Activated CD4-positive, alpha-beta memory T cell treated with anti-CD3 and anti-CD28 coated beads, Interleukin-2, amount 10 ng/mL, durations not matched to agents 7 days and 5 days (primary cell): Measurements from ENCODE around the gene ST6GALNAC1. TPM values are rescaled to one million over a fixed set of nuclear protein-coding genes. Genes with fewer than 3 reads are reported as not detected.
"Not testable (repeated sequence)": the region's sequence is repeated elsewhere in the genome, so short reads cannot be mapped to it uniquely, and the experiment has no call there.

Experiments used
- CTCF ChIA-PET: fragments of 350-600 bp; sonication (Branson Sonifier 250); formaldehyde crosslinking; loops from one replicate; lab custom pipeline; 2021; ENCODE audit warnings: antibody characterized with exemption, inconsistent platforms; lab: Charles Lee
- POLR2A ChIA-PET: fragments of 350-600 bp; sonication (Branson Sonifier 250); formaldehyde crosslinking; loops from one replicate; lab custom pipeline; 2021; ENCODE audit warnings: antibody characterized with exemption; lab: Charles Lee
- DNase-seq: peaks from one replicate; pipeline ENCODE4 v3.0.0-alpha.2; 2020
- H3K27ac Mint-ChIP-seq: one replicate; pipeline ENCODE4 v1.8.0; 2021; ENCODE audit warnings: mild to moderate bottlenecking, mixed read lengths
- H3K27me3 Mint-ChIP-seq: one replicate; pipeline ENCODE4 v1.8.0; 2021; ENCODE audit warnings: mixed read lengths
- H3K36me3 Mint-ChIP-seq: one replicate; pipeline ENCODE4 v1.8.0; 2021; ENCODE audit warnings: low read depth, mixed read lengths
- H3K4me1 Mint-ChIP-seq: one replicate; pipeline ENCODE4 v1.8.0; 2021; ENCODE audit warnings: mixed read lengths
- H3K4me3 Mint-ChIP-seq: one replicate; pipeline ENCODE4 v1.8.0; 2021; ENCODE audit warnings: mild to moderate bottlenecking, mixed read lengths
- H3K9me3 Mint-ChIP-seq: one replicate; pipeline ENCODE4 v1.8.0; 2021; ENCODE audit warnings: mixed read lengths
- total RNA-seq, 2 experiments: library from RNA; stranded (reverse); gene quantifications; one replicate each; pipeline ENCODE4 v1.2.3, GENCODE V29; 2021

ST6GALNAC1 gene
- total RNA-seq, 2 experiments from 2014 or later = 3.1 to 4.0 TPM

- POLR2A ChIA-PET = interaction anchor here (1.1 to 1.4 kb wide), 2 partner anchors 13 to 15 kb away, joined by 3 to 4 read pairs; no protein-coding TSS in a partner anchor
- not testable (repeated sequence) for H3K4me1 Mint-ChIP-seq, DNase-seq, H3K27me3 Mint-ChIP-seq, H3K9me3 Mint-ChIP-seq, H3K27ac Mint-ChIP-seq, H3K4me3 Mint-ChIP-seq, H3K36me3 Mint-ChIP-seq
- CTCF ChIA-PET = interaction anchor here (1.5 to 1.6 kb wide), 2 partner anchors 10 to 56 kb away, joined by 8 to 9 read pairs; no protein-coding TSS in a partner anchor
Observed at GRCh38 chr17:76614064-76614759, 29.3 kb downstream of the ST6GALNAC1 start.

GRCh38 chr17:76612977-76613851, 30.3 kb downstream of the ST6GALNAC1 start:
- no peak overlapping the region for H3K27ac Mint-ChIP-seq
- POLR2A ChIA-PET = interaction anchor here (0.8 to 1.4 kb wide), 3 partner anchors 11 to 14 kb away, joined by 3 to 4 read pairs (median 3); no protein-coding TSS in a partner anchor
- no peaks in the 10 kb centered on the region for H3K9me3 Mint-ChIP-seq
- DNase-seq = no peak
- H3K4me3 Mint-ChIP-seq = no peak overlapping the region
- peaks cover 2% of the 10 kb centered on the region for H3K4me1 Mint-ChIP-seq
- H3K36me3 Mint-ChIP-seq = no peaks in the 10 kb centered on the region
- peaks cover 2% of the 10 kb centered on the region for H3K27me3 Mint-ChIP-seq
- CTCF ChIA-PET = interaction anchor here (1.5 to 1.6 kb wide), 3 partner anchors 11 to 55 kb away, joined by 4 to 9 read pairs (median 8); no protein-coding TSS in a partner anchor

GRCh38 chr17:76612465-76612864, 31.1 kb downstream of the ST6GALNAC1 start:
- no peaks in the 10 kb centered on the region for H3K36me3 Mint-ChIP-seq
- ChIA-PET POLR2A (interaction anchor here (0.8 to 1.2 kb wide), 2 partner anchors 11 kb away, joined by 3 read pairs; no protein-coding TSS in a partner anchor), CTCF (interaction anchor here (1.3 to 1.5 kb wide), 3 partner anchors 11 to 69 kb away, joined by 3 to 7 read pairs (median 4); no protein-coding TSS in a partner anchor)
- no peaks in the 10 kb centered on the region for H3K9me3 Mint-ChIP-seq
- H3K4me3 Mint-ChIP-seq = no peak overlapping the region
- no peak overlapping the region for H3K27ac Mint-ChIP-seq
- no peak for DNase-seq
- peaks cover 2% of the 10 kb centered on the region for H3K27me3 Mint-ChIP-seq
- H3K4me1 Mint-ChIP-seq = peaks cover 2% of the 10 kb centered on the region

GRCh38 chr17:76611758-76612157, 31.8 kb downstream of the ST6GALNAC1 start:
- Mint-ChIP-seq H3K27ac (no peak overlapping the region), H3K36me3 (no peaks in the 10 kb centered on the region), H3K27me3 (peaks cover 2% of the 10 kb centered on the region), H3K4me1 (peaks cover 2% of the 10 kb centered on the region), H3K4me3 (no peak overlapping the region), H3K9me3 (no peaks in the 10 kb centered on the region)
- DNase-seq = no peak
- POLR2A ChIA-PET = interaction anchor here (1.2 kb wide), 1 partner anchor 10 kb away, joined by 3 read pairs; no protein-coding TSS in a partner anchor
- CTCF ChIA-PET = interaction anchor here (1.3 to 1.5 kb wide), 3 partner anchors 10 to 70 kb away, joined by 3 to 7 read pairs (median 4); no protein-coding TSS in a partner anchor

- H3K27ac Mint-ChIP-seq, H3K4me3 Mint-ChIP-seq, H3K27me3 Mint-ChIP-seq, DNase-seq, H3K9me3 Mint-ChIP-seq, H3K4me1 Mint-ChIP-seq, H3K36me3 Mint-ChIP-seq: not testable (repeated sequence)
- CTCF ChIA-PET = interaction anchor here (1.3 to 1.4 kb wide), 2 partner anchors 13 to 70 kb away, joined by 3 to 7 read pairs; no protein-coding TSS in a partner anchor
- POLR2A ChIA-PET = interaction anchor here (1.2 kb wide), 1 partner anchor 10 kb away, joined by 3 read pairs; no protein-coding TSS in a partner anchor
Observed at GRCh38 chr17:76611080-76611749, 32.3 kb downstream of the ST6GALNAC1 start.

- Mint-ChIP-seq H3K36me3 (peaks cover 14% of the 10 kb centered on the region), H3K9me3 (peaks cover 12% of the 10 kb centered on the region), H3K4me1 (peaks cover 12% of the 10 kb centered on the region)
- CTCF ChIA-PET, POLR2A ChIA-PET, H3K4me3 Mint-ChIP-seq, DNase-seq, H3K27me3 Mint-ChIP-seq, H3K27ac Mint-ChIP-seq: not testable (repeated sequence)
Observed at GRCh38 chr17:76606685-76607084, 36.9 kb downstream of the ST6GALNAC1 start.

- H3K4me3 Mint-ChIP-seq = no peak overlapping the region
- ChIA-PET POLR2A (interaction anchor here (0.6 to 1.7 kb wide), 7 partner anchors 11 to 148 kb away, joined by 3 to 5 read pairs (median 3); partner anchors contain the start of gene UBE2O), CTCF (interaction anchor here (0.6 to 4.7 kb wide), 8 partner anchors 12 to 127 kb away, joined by 3 to 31 read pairs (median 3); no protein-coding TSS in a partner anchor)
- peak overlapping the region; percentile 65 for H3K27ac Mint-ChIP-seq
- peaks cover 9% of the 10 kb centered on the region for H3K27me3 Mint-ChIP-seq
- no peak for DNase-seq
- H3K9me3 Mint-ChIP-seq = peaks cover 12% of the 10 kb centered on the region
- peaks cover 16% of the 10 kb centered on the region for H3K36me3 Mint-ChIP-seq
- peaks cover 29% of the 10 kb centered on the region for H3K4me1 Mint-ChIP-seq
Observed at GRCh38 chr17:76601065-76601464, 42.5 kb downstream of the ST6GALNAC1 start.

- Mint-ChIP-seq H3K4me1 (peaks cover 29% of the 10 kb centered on the region), H3K9me3 (peaks cover 12% of the 10 kb centered on the region), H3K27me3 (peaks cover 10% of the 10 kb centered on the region), H3K4me3 (no peak overlapping the region), H3K27ac (no peak overlapping the region), H3K36me3 (peaks cover 16% of the 10 kb centered on the region)
- ChIA-PET CTCF (interaction anchor here (0.5 to 4.7 kb wide), 4 partner anchors 41 to 1170 kb away, joined by 3 to 31 read pairs (median 3); no protein-coding TSS in a partner anchor), POLR2A (interaction anchor here (1.1 to 1.7 kb wide), 3 partner anchors 11 to 72 kb away, joined by 3 to 5 read pairs (median 4); no protein-coding TSS in a partner anchor)
- DNase-seq = no peak
Observed at GRCh38 chr17:76599694-76600460, 43.7 kb downstream of the ST6GALNAC1 start.

- POLR2A ChIA-PET = interaction anchor here (1.1 to 1.4 kb wide), 2 partner anchors 12 to 13 kb away, joined by 4 read pairs; partner anchors contain the start of gene ST6GALNAC2
Observed at GRCh38 chr17:76598004-76598439, 45.5 kb downstream of the ST6GALNAC1 start.

GRCh38 chr17:76597156-76598003, 46.2 kb downstream of the ST6GALNAC1 start:
- POLR2A ChIA-PET = interaction anchor here (1.1 to 1.4 kb wide), 2 partner anchors 12 to 13 kb away, joined by 4 read pairs; partner anchors contain the start of gene ST6GALNAC2
- Mint-ChIP-seq H3K27me3 (peaks cover 13% of the 10 kb centered on the region), H3K9me3 (peaks cover 4% of the 10 kb centered on the region), H3K27ac (no peak overlapping the region), H3K36me3 (peaks cover 7% of the 10 kb centered on the region), H3K4me3 (no peak overlapping the region), H3K4me1 (peaks cover 23% of the 10 kb centered on the region)
- no peak for DNase-seq
- CTCF ChIA-PET = interaction anchor here (1.2 to 4.7 kb wide), 3 partner anchors 11 to 39 kb away, joined by 4 to 31 read pairs (median 8); partner anchors contain the start of gene ST6GALNAC2

More at GRCh38 chr17:76598004-76598439, 45.5 kb downstream of the ST6GALNAC1 start:
- Mint-ChIP-seq H3K9me3 (peaks cover 10% of the 10 kb centered on the region), H3K27me3 (peaks cover 15% of the 10 kb centered on the region), H3K27ac (no peak overlapping the region), H3K4me1 (peaks cover 29% of the 10 kb centered on the region), H3K36me3 (peaks cover 14% of the 10 kb centered on the region), H3K4me3 (no peak overlapping the region)
- CTCF ChIA-PET = interaction anchor here (1.2 to 4.7 kb wide), 3 partner anchors 12 to 39 kb away, joined by 4 to 31 read pairs (median 8); partner anchors contain the start of gene ST6GALNAC2
- DNase-seq = no peak
